ENCODE measurements around the gene TAMM41.
"Not testable (repeated sequence)": the region's sequence is repeated elsewhere in the genome, so short reads cannot be mapped to it uniquely, and the experiment has no call there.

- not testable (repeated sequence) for TF ChIP-seq CTCF, MAX (IDR thresholded peaks at IDR 0.05; ENCODE audit: low read depth, low read length)
Observed at GRCh38 chr3:11771931-11772330, 74.8 kb downstream of the TAMM41 start.
